HepG2 (cell line): ENCODE data around the gene SLC7A4. TPM values are rescaled to one million over a fixed set of nuclear protein-coding genes. Genes with fewer than 3 reads are reported as not detected.

ENCODE experiments used
- ARNT2 ChIP-seq: sonication (generic); formaldehyde crosslinking; IDR thresholded peaks from 2 replicates; pipeline ENCODE4 v1.8.0; 2022; ENCODE audit warnings: mild to moderate bottlenecking, low read depth, missing genetic modification reagents, moderate library complexity
- GABPA ChIP-seq, 2 experiments: IDR thresholded peaks; 2 replicates each; pipeline ENCODE4 v1.6.1; 2011 to 2016; ENCODE audit warnings: low read depth in 2 of 2, low read length in 1 of 2, missing biosample characterization in 1 of 2, missing genetic modification characterization in 1 of 2
- HINFP ChIP-seq: sonication (generic); formaldehyde crosslinking; IDR thresholded peaks from 2 replicates; pipeline ENCODE4 v1.4.0; 2020; ENCODE audit warnings: low read depth, mild to moderate bottlenecking, missing genetic modification reagents
- JUNB ChIP-seq: sonication (generic); formaldehyde crosslinking; IDR thresholded peaks from 2 replicates; pipeline ENCODE4 v1.8.0; 2022; ENCODE audit warnings: missing genetic modification reagents, mild to moderate bottlenecking, borderline replicate concordance
- NFAT5 ChIP-seq: sonication (generic); formaldehyde crosslinking; IDR thresholded peaks from 2 replicates; pipeline ENCODE4 v1.4.0; 2020; ENCODE audit warnings: missing genetic modification reagents
- PHB2 ChIP-seq: fragments of 450-650 bp; IDR thresholded peaks from 2 replicates; pipeline ENCODE4 v1.6.1; 2018; ENCODE audit not compliant: partially characterized antibody
- PRDM10 ChIP-seq: sonication (generic); formaldehyde crosslinking; IDR thresholded peaks from 2 replicates; pipeline ENCODE4 v1.4.0; 2020; ENCODE audit warnings: low read depth, missing genetic modification reagents
- ZNF296 ChIP-seq: sonication (generic); formaldehyde crosslinking; conservative IDR thresholded peaks from 2 replicates; pipeline ENCODE4 v1.5.0; 2020; ENCODE audit warnings: mild to moderate bottlenecking, missing genetic modification reagents
- ZNF337 ChIP-seq: sonication (generic); formaldehyde crosslinking; IDR thresholded peaks from 2 replicates; pipeline ENCODE4 v1.5.1; 2020; ENCODE audit warnings: missing genetic modification reagents, low read depth, mild to moderate bottlenecking, borderline replicate concordance
- ZNF354B ChIP-seq: sonication (generic); formaldehyde crosslinking; IDR thresholded peaks from 2 replicates; pipeline ENCODE4 v1.8.0; 2022; ENCODE audit warnings: mild to moderate bottlenecking, missing genetic modification reagents
- ZNF615 ChIP-seq: sonication (generic); formaldehyde crosslinking; IDR thresholded peaks from 2 replicates; pipeline ENCODE4 v1.5.0; 2020; ENCODE audit warnings: mild to moderate bottlenecking, missing genetic modification reagents, borderline replicate concordance
- ZNF652 ChIP-seq: IDR thresholded peaks from 2 replicates; pipeline ENCODE4 v1.6.1; 2016; ENCODE audit warnings: low read depth, borderline replicate concordance
- ZNF816 ChIP-seq: sonication (generic); formaldehyde crosslinking; IDR thresholded peaks from 2 replicates; pipeline ENCODE4 v1.8.0; 2022; ENCODE audit warnings: missing genetic modification reagents, mild to moderate bottlenecking, borderline replicate concordance
- ZNF839 ChIP-seq: sonication (generic); formaldehyde crosslinking; IDR thresholded peaks from 2 replicates; pipeline ENCODE4 v1.4.0; 2020; ENCODE audit warnings: missing genetic modification reagents, mild to moderate bottlenecking, borderline replicate concordance
- ZSCAN21 ChIP-seq: sonication (generic); formaldehyde crosslinking; IDR thresholded peaks from 2 replicates; pipeline ENCODE4 v1.8.0; 2022; ENCODE audit warnings: mild to moderate bottlenecking, missing genetic modification reagents, moderate library complexity, borderline replicate concordance
- polyA plus RNA-seq, 8 experiments: library from polyadenylated mRNA; depleted of rRNA in 3 of 8; stranded (reverse) in 7 of 8; unstranded in 1 of 8; fragments of >200 nt; fragmentation: Illumina TruSeq in 4 of 8; extraction: Trizol in 4 of 8; gene quantifications; 2 replicates each; pipeline versions ENCODE4 v1.2.1 to v1.2.3, GENCODE V29; 2011 to 2016; ENCODE audit warnings: low read depth in 4 of 8, missing spikeins in 1 of 8, mixed read lengths in 1 of 8; ENCODE audit not compliant: insufficient read depth in 1 of 8
- total RNA-seq, 5 experiments: library from RNA; depleted of rRNA; stranded (reverse); fragments of >200 nt; fragmentation: Illumina TruSeq; extraction: Trizol; gene quantifications; 2 replicates each; pipeline ENCODE4 v1.2.3, GENCODE V29; 2016; ENCODE audit warnings: low read depth in 1 of 5
- TF ChIP-seq, protein P1 (sequence below): fragments of 450-650 bp; IDR thresholded peaks from 2 replicates; pipeline ENCODE4 v1.6.1; 2016

Gene SLC7A4
- total and polyA plus RNA-seq, 2 of the 13 experiments (the other 11 are each of a cell fraction or from before 2014, with no cell fraction given) = not detected

- TF ChIP-seq ARNT2 (peak; percentile 72), ZNF839 (peak; percentile 90; the same call in 1 of the 2 replicates), ZNF652 (no peak), HINFP (CRISPR knock-in tag) (peak; percentile 42; the same call in 1 of the 2 replicates), PRDM10 (CRISPR knock-in tag) (no peak; the same call in 1 of the 2 replicates), ZSCAN21 (CRISPR knock-in tag) (peak; percentile 41; the same call in 1 of the 2 replicates), GABPA (IDR thresholded peaks at IDR 0.05; ENCODE audit: low read depth, low read length) (peak; percentile 69), GABPA (CRISPR knock-in tag; IDR thresholded peaks at IDR 0.05; ENCODE audit: low read depth) (peak; percentile 92), ZNF615 (CRISPR knock-in tag) (no peak), ZNF354B (CRISPR knock-in tag) (no peak), ZNF816 (CRISPR knock-in tag) (no peak), ZNF337 (no peak), PHB2 (no peak), ZNF296 (CRISPR knock-in tag) (peak; percentile 77), JUNB (CRISPR knock-in tag) (no peak), NFAT5 (CRISPR knock-in tag) (no peak)
- TF ChIP-seq, protein P1, sequence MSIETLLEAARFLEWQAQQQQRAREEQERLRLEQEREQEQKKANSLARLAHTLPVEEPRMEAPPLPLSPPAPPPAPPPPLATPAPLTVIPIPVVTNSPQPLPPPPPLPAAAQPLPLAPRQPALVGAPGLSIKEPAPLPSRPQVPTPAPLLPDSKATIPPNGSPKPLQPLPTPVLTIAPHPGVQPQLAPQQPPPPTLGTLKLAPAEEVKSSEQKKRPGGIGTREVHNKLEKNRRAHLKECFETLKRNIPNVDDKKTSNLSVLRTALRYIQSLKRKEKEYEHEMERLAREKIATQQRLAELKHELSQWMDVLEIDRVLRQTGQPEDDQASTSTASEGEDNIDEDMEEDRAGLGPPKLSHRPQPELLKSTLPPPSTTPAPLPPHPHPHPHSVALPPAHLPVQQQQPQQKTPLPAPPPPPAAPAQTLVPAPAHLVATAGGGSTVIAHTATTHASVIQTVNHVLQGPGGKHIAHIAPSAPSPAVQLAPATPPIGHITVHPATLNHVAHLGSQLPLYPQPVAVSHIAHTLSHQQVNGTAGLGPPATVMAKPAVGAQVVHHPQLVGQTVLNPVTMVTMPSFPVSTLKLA = no peak
These were observed 30.6 kb downstream of the SLC7A4 start, which contains the start of gene THAP7 (continued) for GRCh38 chr22:21001601-21002325.
